Activated CD8-positive, alpha-beta T cell treated with anti-CD3 and anti-CD28 coated beads for 36 hours (primary cell): Measurements from ENCODE around the gene THOP1. TPM values are rescaled to one million over a fixed set of nuclear protein-coding genes. Genes with fewer than 3 reads are reported as not detected.

Experiments
- ATAC-seq: fragments of 200-7000 bp; cut with Tn5 transposase; one replicate; pipeline ENCODE4 v1.10.0; 2021; ENCODE audit warnings: mild to moderate bottlenecking, moderate library complexity
- CTCF ChIA-PET: fragments of 350-600 bp; sonication (Branson Sonifier 250); formaldehyde crosslinking; loops from one replicate; lab custom pipeline; 2021; ENCODE audit warnings: antibody characterized with exemption; lab: Charles Lee
- POLR2A ChIA-PET: fragments of 350-600 bp; sonication (Branson Sonifier 250); formaldehyde crosslinking; loops from one replicate; lab custom pipeline; 2021; ENCODE audit warnings: antibody characterized with exemption; lab: Charles Lee
- DNase-seq: peaks from one replicate; pipeline ENCODE4 v3.0.0-alpha.2; 2020
- H3K27ac Mint-ChIP-seq: one replicate; pipeline ENCODE4 v1.8.0; 2021; ENCODE audit warnings: mild to moderate bottlenecking, mixed read lengths
- H3K27me3 Mint-ChIP-seq: one replicate; pipeline ENCODE4 v1.8.0; 2021; ENCODE audit warnings: mixed read lengths
- H3K36me3 Mint-ChIP-seq: one replicate; pipeline ENCODE4 v1.8.0; 2021; ENCODE audit warnings: low read depth, mixed read lengths
- H3K4me1 Mint-ChIP-seq: one replicate; pipeline ENCODE4 v1.8.0; 2021; ENCODE audit warnings: low read depth, mixed read lengths
- H3K4me3 Mint-ChIP-seq: one replicate; pipeline ENCODE4 v1.8.0; 2021; ENCODE audit warnings: mild to moderate bottlenecking, moderate library complexity, mixed read lengths
- H3K9me3 Mint-ChIP-seq: one replicate; pipeline ENCODE4 v1.8.0; 2021; ENCODE audit warnings: mixed read lengths
- intact Hi-C: fragments of 100-400 bp; cut with micrococcal nuclease; formaldehyde crosslinking; loops from one replicate; pipeline ENCODE4 v1.10.0; 2022
- total RNA-seq, 2 experiments: library from RNA; stranded (reverse); gene quantifications; one replicate each; pipeline ENCODE4 v1.2.3, GENCODE V29; 2021
- TF ChIP-seq, protein P1 (sequence below): fragments of 200-600 bp; IDR thresholded peaks from one replicate; pipeline ENCODE4 v1.8.0; 2022; ENCODE audit warnings: antibody characterized with exemption, mild to moderate bottlenecking

THOP1 gene
- total RNA-seq, 2 experiments from 2014 or later = 157 to 158 TPM

DNA sequence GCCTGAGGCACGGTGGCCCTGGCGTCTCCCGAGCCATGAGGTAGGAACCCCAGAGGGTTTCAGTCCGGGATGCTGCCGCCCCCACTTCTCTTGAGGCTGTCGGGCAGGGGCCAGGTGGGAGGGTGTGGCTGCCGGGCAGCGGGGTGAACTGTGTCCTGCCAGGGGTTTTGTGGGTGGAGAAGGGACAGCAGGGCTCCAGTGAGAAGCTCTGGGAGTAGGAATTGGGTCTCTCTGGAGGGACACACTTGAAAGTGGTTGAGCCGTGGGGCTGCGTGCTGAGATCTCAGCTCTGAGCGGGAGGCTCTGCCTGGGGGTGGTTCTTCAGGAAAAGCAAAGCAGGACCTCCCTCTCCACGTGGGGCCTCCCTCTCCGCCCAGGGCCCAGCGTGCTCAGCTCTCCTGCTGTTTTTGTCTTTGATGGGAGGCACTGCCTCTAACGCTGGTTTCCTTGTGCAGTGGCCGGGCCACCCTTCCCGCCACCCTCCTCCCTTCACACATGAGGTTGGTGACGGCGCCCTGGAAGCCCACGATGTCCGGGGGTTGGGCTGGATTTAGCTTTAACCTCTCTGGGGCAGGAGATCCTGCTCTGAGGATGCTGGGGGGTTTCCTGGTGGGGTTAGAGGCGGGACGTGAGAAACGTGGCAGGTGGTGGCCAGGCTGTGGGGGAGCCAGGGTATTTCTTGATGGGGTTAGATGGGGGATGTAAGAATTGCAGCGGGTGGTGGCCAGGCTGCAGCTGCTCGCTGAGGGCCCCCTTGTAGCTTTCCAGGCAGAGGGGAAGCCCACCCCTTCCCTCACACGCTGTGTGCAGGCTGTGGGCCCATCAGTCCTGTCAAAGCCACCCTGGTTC, 19.1 kb downstream of the THOP1 start:
- DNase-seq (peak; percentile 11), ATAC-seq (no peak)
- Mint-ChIP-seq H3K36me3 (peaks cover 29% of the 10 kb centered on the region), H3K27ac (no peak overlapping the region), H3K4me1 (peaks cover 5% of the 10 kb centered on the region), H3K4me3 (no peak overlapping the region), H3K9me3 (no peaks in the 10 kb centered on the region), H3K27me3 (no peaks in the 10 kb centered on the region)
- intact Hi-C loops = no loop called here
- POLR2A ChIA-PET = no interaction called here
- CTCF ChIA-PET = no interaction called here
- TF ChIP-seq, protein P1, sequence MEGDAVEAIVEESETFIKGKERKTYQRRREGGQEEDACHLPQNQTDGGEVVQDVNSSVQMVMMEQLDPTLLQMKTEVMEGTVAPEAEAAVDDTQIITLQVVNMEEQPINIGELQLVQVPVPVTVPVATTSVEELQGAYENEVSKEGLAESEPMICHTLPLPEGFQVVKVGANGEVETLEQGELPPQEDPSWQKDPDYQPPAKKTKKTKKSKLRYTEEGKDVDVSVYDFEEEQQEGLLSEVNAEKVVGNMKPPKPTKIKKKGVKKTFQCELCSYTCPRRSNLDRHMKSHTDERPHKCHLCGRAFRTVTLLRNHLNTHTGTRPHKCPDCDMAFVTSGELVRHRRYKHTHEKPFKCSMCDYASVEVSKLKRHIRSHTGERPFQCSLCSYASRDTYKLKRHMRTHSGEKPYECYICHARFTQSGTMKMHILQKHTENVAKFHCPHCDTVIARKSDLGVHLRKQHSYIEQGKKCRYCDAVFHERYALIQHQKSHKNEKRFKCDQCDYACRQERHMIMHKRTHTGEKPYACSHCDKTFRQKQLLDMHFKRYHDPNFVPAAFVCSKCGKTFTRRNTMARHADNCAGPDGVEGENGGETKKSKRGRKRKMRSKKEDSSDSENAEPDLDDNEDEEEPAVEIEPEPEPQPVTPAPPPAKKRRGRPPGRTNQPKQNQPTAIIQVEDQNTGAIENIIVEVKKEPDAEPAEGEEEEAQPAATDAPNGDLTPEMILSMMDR = no peak

- Mint-ChIP-seq H3K9me3 (no peaks in the 10 kb centered on the region), H3K4me1 (peaks cover 5% of the 10 kb centered on the region), H3K4me3 (no peak overlapping the region), H3K27me3 (no peaks in the 10 kb centered on the region), H3K27ac (no peak overlapping the region), H3K36me3 (peaks cover 29% of the 10 kb centered on the region)
- ChIA-PET CTCF (no interaction called here), POLR2A (no interaction called here)
- TF ChIP-seq, protein P1 = no peak
- DNase-seq (no peak), ATAC-seq (no peak)
- intact Hi-C loops = no loop called here
These were observed 20.1 kb downstream of the THOP1 start for GRCh38 chr19:2805261-2805900.

DNA sequence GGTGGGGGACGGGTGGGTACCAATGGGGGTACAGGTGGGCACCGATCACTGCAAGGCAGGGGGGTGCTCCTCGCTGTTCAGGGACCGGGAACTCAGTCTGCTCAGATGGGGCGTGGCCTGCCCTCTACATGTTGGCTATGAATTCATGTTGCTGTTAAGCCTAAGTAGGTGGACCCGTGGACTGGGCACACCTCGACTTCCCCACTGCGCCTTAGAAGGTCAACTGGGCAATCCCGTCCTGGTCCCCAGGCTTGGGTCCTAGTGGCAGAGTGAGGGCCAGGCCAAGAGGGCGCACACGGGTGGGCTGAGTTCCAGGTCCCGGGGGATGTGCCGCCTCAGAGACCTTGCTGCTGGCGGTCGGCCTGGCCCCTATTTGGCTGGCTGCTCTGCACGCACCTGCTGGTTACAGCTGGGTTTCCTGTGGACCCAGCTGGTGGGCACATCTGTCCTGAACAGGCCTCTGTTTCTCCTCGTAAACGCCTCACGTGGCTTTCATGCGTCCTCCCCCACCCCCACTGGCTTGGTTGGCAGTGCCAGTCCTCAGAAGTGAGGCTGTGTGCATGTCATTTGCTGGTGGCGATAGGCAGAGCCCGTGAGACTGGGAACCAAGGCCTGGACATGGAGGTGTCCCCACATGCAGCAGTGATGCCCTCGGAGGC, 20.8 kb downstream of the THOP1 start:
- Mint-ChIP-seq H3K4me1 (peaks cover 5% of the 10 kb centered on the region), H3K4me3 (no peak overlapping the region), H3K9me3 (no peaks in the 10 kb centered on the region), H3K27ac (no peak overlapping the region), H3K36me3 (peaks cover 27% of the 10 kb centered on the region), H3K27me3 (no peaks in the 10 kb centered on the region)
- DNase-seq (no peak), ATAC-seq (no peak)
- POLR2A ChIA-PET = no interaction called here
- TF ChIP-seq, protein P1 = no peak
- intact Hi-C loops = no loop called here
- CTCF ChIA-PET = no interaction called here

- no peak overlapping the region for H3K4me3 Mint-ChIP-seq
- ChIA-PET CTCF (no interaction called here), POLR2A (no interaction called here)
- TF ChIP-seq, protein P1 = no peak
- H3K9me3 Mint-ChIP-seq = no peaks in the 10 kb centered on the region
- H3K27ac Mint-ChIP-seq = no peak overlapping the region
- H3K4me1 Mint-ChIP-seq = peaks cover 5% of the 10 kb centered on the region
- H3K36me3 Mint-ChIP-seq = peaks cover 22% of the 10 kb centered on the region
- intact Hi-C loops = no loop called here
- DNase-seq (no peak), ATAC-seq (no peak)
- H3K27me3 Mint-ChIP-seq = no peaks in the 10 kb centered on the region
These were observed 21.6 kb downstream of the THOP1 start for GRCh38 chr19:2806736-2807378.
